KMS-11 (cell line): ENCODE results near the gene OLFML3.

Source experiments
- H2AFZ ChIP-seq: fragments of 200-600 bp; sonication (generic); 2 replicates; pipeline ENCODE4 v1.6.1; 2016; ENCODE audit warnings: antibody characterized with exemption, mixed run types, low read depth
- H3K27ac ChIP-seq: fragments of 200-600 bp; sonication (generic); 2 replicates; pipeline ENCODE4 v1.6.1; 2016; ENCODE audit warnings: mild to moderate bottlenecking, mixed run types
- H3K27me3 ChIP-seq: fragments of 200-600 bp; sonication (generic); 2 replicates; pipeline ENCODE4 v1.6.1; 2017; ENCODE audit warnings: mild to moderate bottlenecking, low read depth, mixed run types, moderate library complexity; ENCODE audit not compliant: insufficient read depth
- H3K36me3 ChIP-seq: fragments of 200-600 bp; sonication (generic); 2 replicates; pipeline ENCODE4 v1.6.1; 2017; ENCODE audit warnings: mild to moderate bottlenecking, mixed run types; ENCODE audit not compliant: insufficient read depth
- H3K4me1 ChIP-seq: fragments of 200-600 bp; sonication (generic); 2 replicates; pipeline ENCODE4 v1.6.1; 2016; ENCODE audit warnings: mild to moderate bottlenecking, low read depth, mixed run types; ENCODE audit not compliant: poor library complexity, severe bottlenecking
- H3K4me2 ChIP-seq: fragments of 200-600 bp; sonication (generic); 2 replicates; pipeline ENCODE4 v1.7.0; 2016; ENCODE audit warnings: mild to moderate bottlenecking, mixed run types
- H3K4me3 ChIP-seq: fragments of 200-600 bp; sonication (generic); IDR thresholded peaks from 2 replicates; pipeline ENCODE4 v1.6.1; 2017; ENCODE audit warnings: low read depth, low read length, mixed read lengths; ENCODE audit not compliant: insufficient read depth
- H3K79me2 ChIP-seq: fragments of 200-600 bp; sonication (generic); 2 replicates; pipeline ENCODE4 v1.6.1; 2016; ENCODE audit warnings: low read depth, mixed run types; ENCODE audit not compliant: insufficient read depth
- H3K9ac ChIP-seq: fragments of 200-600 bp; sonication (generic); 2 replicates; pipeline ENCODE4 v1.6.1; 2016; ENCODE audit warnings: mild to moderate bottlenecking, mixed run types
- H4K20me1 ChIP-seq: fragments of 200-600 bp; sonication (generic); 2 replicates; pipeline ENCODE4 v1.6.1; 2016; ENCODE audit warnings: mild to moderate bottlenecking, mixed run types; ENCODE audit not compliant: insufficient read depth
- TF ChIP-seq, protein P1 (sequence below): fragments of 200-600 bp; sonication (generic); conservative IDR thresholded peaks from 2 replicates; pipeline ENCODE4 v1.6.1; 2017; ENCODE audit warnings: low read depth, mild to moderate bottlenecking, antibody characterized with exemption, low read length, moderate library complexity, mixed read lengths

OLFML3 gene

DNA sequence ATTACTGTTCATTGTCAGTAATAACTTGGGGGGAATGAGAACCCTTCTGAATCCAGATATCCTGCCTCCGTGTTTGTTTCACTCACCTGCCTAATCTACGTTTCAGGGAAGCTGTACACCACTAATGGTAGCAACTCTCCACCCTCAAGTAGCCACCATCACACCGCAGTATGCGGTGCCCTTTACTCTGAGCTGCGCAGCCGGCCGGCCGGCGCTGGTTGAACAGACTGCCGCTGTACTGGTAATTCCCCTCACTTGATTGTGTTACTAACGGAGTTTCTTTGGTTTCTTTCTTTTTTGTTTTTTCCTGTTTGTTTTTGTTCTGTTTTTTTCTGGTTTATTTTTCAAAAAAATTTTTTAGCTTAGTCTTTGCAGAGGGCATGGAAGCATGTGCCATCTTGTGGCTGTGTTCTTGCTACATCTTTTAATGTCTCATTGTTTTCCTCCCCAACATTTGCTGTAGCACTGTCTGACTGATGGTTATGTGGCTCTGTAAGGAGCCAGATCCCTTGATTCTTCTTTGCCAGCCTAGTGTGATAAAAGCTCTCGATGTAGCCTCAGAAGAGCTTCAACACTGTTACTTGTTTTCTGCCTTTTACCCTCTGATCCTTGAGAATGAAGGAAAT lies 15.9 kb upstream of the OLFML3 start:
- H3K4me2 ChIP-seq, result no peak overlapping the region
- no peaks in the 10 kb centered on the region for H3K36me3 ChIP-seq
- TF ChIP-seq, protein P1, sequence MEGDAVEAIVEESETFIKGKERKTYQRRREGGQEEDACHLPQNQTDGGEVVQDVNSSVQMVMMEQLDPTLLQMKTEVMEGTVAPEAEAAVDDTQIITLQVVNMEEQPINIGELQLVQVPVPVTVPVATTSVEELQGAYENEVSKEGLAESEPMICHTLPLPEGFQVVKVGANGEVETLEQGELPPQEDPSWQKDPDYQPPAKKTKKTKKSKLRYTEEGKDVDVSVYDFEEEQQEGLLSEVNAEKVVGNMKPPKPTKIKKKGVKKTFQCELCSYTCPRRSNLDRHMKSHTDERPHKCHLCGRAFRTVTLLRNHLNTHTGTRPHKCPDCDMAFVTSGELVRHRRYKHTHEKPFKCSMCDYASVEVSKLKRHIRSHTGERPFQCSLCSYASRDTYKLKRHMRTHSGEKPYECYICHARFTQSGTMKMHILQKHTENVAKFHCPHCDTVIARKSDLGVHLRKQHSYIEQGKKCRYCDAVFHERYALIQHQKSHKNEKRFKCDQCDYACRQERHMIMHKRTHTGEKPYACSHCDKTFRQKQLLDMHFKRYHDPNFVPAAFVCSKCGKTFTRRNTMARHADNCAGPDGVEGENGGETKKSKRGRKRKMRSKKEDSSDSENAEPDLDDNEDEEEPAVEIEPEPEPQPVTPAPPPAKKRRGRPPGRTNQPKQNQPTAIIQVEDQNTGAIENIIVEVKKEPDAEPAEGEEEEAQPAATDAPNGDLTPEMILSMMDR, result no peak

DNA sequence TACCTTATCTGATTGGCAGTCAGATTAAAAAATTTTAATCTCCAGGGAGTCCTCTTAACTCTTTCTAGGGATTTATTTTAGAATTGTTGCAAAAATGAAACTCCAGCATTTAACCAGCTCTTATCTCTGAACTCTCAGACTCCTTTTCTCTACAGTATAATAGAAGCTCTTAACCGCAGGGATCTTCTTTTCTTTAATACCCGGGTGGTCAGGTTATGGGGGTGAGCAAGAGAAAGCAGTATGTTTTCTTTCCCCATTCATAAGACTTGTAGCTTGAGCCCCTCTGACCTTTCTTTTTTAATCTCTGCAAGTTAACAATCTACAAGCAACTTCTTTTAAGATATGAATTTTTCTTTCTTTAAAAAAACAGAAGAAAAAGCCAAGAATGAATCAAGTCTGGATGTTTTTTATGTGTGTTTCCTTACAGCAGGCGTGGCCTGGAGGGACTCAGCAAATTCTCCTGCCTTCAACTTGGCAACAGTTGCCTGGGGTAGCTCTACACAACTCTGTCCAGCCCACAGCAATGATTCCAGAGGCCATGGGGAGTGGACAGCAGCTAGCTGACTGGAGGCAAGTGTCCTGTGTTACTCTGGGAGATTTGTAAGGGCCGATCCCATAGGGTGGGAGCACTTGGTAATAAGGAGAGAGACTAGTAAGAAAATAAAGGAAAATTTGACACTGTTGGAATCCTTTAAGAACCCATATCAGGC lies 13.4 kb upstream of the OLFML3 start:
- no peaks in the 10 kb centered on the region for H3K4me1 ChIP-seq
- H3K79me2 ChIP-seq, result no peaks in the 10 kb centered on the region
- H2AFZ ChIP-seq, result no peak overlapping the region
- no peak overlapping the region for H3K9ac ChIP-seq
- TF ChIP-seq, protein P1, result no peak
- no peaks in the 10 kb centered on the region for H3K36me3 ChIP-seq
- no peaks in the 10 kb centered on the region for H4K20me1 ChIP-seq
- no peak overlapping the region for H3K27ac ChIP-seq
- no peaks in the 10 kb centered on the region for H3K27me3 ChIP-seq
- H3K4me3 ChIP-seq, result no peak overlapping the region
- H3K4me2 ChIP-seq, result no peak overlapping the region

More for the DNA sequence above, 15.9 kb upstream of the OLFML3 start:
- Histone ChIP-seq H2AFZ (no peak overlapping the region), H3K4me1 (no peaks in the 10 kb centered on the region), H3K9ac (no peak overlapping the region), H3K4me3 (no peak overlapping the region), H3K27me3 (no peaks in the 10 kb centered on the region), H3K79me2 (no peaks in the 10 kb centered on the region), H4K20me1 (no peaks in the 10 kb centered on the region), H3K27ac (no peak overlapping the region)

DNA sequence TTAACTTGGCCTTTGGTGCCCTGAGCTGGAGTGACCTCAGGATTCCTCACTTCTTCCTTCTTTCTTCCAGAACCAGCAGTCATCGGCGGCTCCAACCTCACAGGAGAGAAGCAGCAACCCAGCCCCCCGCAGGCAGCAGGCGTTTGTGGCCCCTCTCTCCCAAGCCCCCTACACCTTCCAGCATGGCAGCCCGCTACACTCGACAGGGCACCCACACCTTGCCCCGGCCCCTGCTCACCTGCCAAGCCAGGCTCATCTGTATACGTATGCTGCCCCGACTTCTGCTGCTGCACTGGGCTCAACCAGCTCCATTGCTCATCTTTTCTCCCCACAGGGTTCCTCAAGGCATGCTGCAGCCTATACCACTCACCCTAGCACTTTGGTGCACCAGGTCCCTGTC lies 6.3 kb upstream of the OLFML3 start:
- no peak overlapping the region for H3K4me3 ChIP-seq
- H2AFZ ChIP-seq, result no peak overlapping the region
- H4K20me1 ChIP-seq, result no peaks in the 10 kb centered on the region
- no peaks in the 10 kb centered on the region for H3K27me3 ChIP-seq
- H3K79me2 ChIP-seq, result no peaks in the 10 kb centered on the region
- H3K27ac ChIP-seq, result no peak overlapping the region
- TF ChIP-seq, protein P1, result no peak
- H3K4me2 ChIP-seq, result no peak overlapping the region
- no peak overlapping the region for H3K9ac ChIP-seq
- no peaks in the 10 kb centered on the region for H3K36me3 ChIP-seq
- peaks cover 44% of the 10 kb centered on the region for H3K4me1 ChIP-seq

DNA sequence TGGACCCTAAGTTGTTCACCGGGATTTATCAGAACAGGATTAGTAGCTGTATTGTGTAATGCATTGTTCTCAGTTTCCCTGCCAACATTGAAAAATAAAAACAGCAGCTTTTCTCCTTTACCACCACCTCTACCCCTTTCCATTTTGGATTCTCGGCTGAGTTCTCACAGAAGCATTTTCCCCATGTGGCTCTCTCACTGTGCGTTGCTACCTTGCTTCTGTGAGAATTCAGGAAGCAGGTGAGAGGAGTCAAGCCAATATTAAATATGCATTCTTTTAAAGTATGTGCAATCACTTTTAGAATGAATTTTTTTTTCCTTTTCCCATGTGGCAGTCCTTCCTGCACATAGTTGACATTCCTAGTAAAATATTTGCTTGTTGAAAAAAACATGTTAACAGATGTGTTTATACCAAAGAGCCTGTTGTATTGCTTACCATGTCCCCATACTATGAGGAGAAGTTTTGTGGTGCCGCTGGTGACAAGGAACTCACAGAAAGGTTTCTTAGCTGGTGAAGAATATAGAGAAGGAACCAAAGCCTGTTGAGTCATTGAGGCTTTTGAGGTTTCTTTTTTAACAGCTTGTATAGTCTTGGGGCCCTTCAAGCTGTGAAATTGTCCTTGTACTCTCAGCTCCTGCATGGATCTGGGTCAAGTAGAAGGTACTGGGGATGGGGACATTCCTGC lies 3.9 kb upstream of the OLFML3 start:
- H3K27ac ChIP-seq, result peak overlapping the region; percentile 44; the same call in 1 of the 2 replicates
- no peaks in the 10 kb centered on the region for H4K20me1 ChIP-seq
- no peak overlapping the region for H3K4me3 ChIP-seq
- H3K9ac ChIP-seq, result no peak overlapping the region
- no peak overlapping the region for H2AFZ ChIP-seq
- H3K36me3 ChIP-seq, result no peaks in the 10 kb centered on the region
- no peaks in the 10 kb centered on the region for H3K27me3 ChIP-seq
- H3K4me1 ChIP-seq, result peaks cover 44% of the 10 kb centered on the region
- TF ChIP-seq, protein P1, result no peak
- no peaks in the 10 kb centered on the region for H3K79me2 ChIP-seq
- H3K4me2 ChIP-seq, result peak overlapping the region; percentile 22; the same call in 1 of the 2 replicates
